SK-N-SH (cell line): ENCODE measurements around the gene NCKAP5. TPM values are rescaled to one million over a fixed set of nuclear protein-coding genes. Genes with fewer than 3 reads are reported as not detected.

Source experiments
- CTCF ChIA-PET: fragments of 300-600, 350-600 bp; formaldehyde crosslinking; extraction: SDS; loops from one replicate; lab custom pipeline; 2021; lab: Yijun Ruan, JAX
- POLR2A ChIA-PET: fragments of 350-600 bp; sonication (Branson Sonifier 250); formaldehyde crosslinking; extraction: SDS; loops from one replicate; lab custom pipeline; 2020; ENCODE audit warnings: antibody characterized with exemption, inconsistent platforms; lab: Yijun Ruan, JAX
- DNase-seq: peaks from one replicate; pipeline ENCODE4 v3.0.0; 2012
- H2AFZ ChIP-seq: fragments of 200-600 bp; sonication (generic); 2 replicates; pipeline ENCODE4 v1.8.1; 2016; ENCODE audit warnings: antibody characterized with exemption, mild to moderate bottlenecking, low read depth
- H3F3A ChIP-seq: fragments of 200-600 bp; sonication (generic); replicated peaks from 2 replicates; pipeline ENCODE3; 2016; ENCODE audit warnings: antibody characterized with exemption, mild to moderate bottlenecking; ENCODE audit not compliant: insufficient read depth
- H3K27ac ChIP-seq, 2 experiments: fragments of 200-500 bp in 1 of 2; fragments of 200-600 bp in 1 of 2; sonication (Bioruptor generic) in 1 of 2; sonication (generic), shearing (Covaris generic) in 1 of 2; 2 replicates each; pipeline versions ENCODE4 v1.5.1 to v1.6.1; 2014 to 2016; ENCODE audit warnings: low read depth in 2 of 2, inconsistent platforms in 1 of 2, low read length in 1 of 2, mild to moderate bottlenecking in 1 of 2, mixed read lengths in 1 of 2
- H3K27me3 ChIP-seq: fragments of 200-600 bp; sonication (generic), shearing (Covaris generic); 2 replicates; pipeline ENCODE4 v1.6.1; 2016; ENCODE audit warnings: mixed run types; ENCODE audit not compliant: insufficient read depth
- H3K36me3 ChIP-seq, 2 experiments: fragments of 200-500 bp in 1 of 2; fragments of 200-600 bp in 1 of 2; sonication (Bioruptor generic) in 1 of 2; sonication (generic) in 1 of 2; replicated peaks in 1 of 2; 2 replicates each; pipeline versions ENCODE3 to v1.5.1; 2014 to 2016; ENCODE audit warnings: low read length in 1 of 2, mild to moderate bottlenecking in 1 of 2; ENCODE audit not compliant: insufficient read depth in 2 of 2, control insufficient read depth in 1 of 2
- H3K4me1 ChIP-seq, 2 experiments: fragments of 200-500 bp in 1 of 2; fragments of 200-600 bp in 1 of 2; sonication (Bioruptor generic) in 1 of 2; sonication (generic), shearing (Covaris generic) in 1 of 2; 2 replicates each; pipeline versions ENCODE4 v1.5.1 to v1.6.1; 2014 to 2016; ENCODE audit warnings: low read depth in 1 of 2, low read length in 1 of 2, mixed run types in 1 of 2; ENCODE audit not compliant: insufficient read depth in 2 of 2, control insufficient read depth in 1 of 2
- H3K4me2 ChIP-seq: fragments of 200-600 bp; sonication (generic), shearing (Covaris generic); 2 replicates; pipeline ENCODE4 v1.6.1; 2017; ENCODE audit warnings: mixed run types
- H3K4me3 ChIP-seq, 2 experiments: fragments of 200-500 bp in 1 of 2; fragments of 200-600 bp in 1 of 2; sonication (Bioruptor generic) in 1 of 2; sonication (generic), shearing (Covaris generic) in 1 of 2; 2 replicates each; pipeline versions ENCODE4 v1.5.1 to v1.8.1; 2014 to 2016; ENCODE audit warnings: low read depth in 2 of 2, inconsistent platforms in 1 of 2, low read length in 1 of 2, mild to moderate bottlenecking in 1 of 2, mixed read lengths in 1 of 2, moderate library complexity in 1 of 2
- H3K79me2 ChIP-seq: fragments of 200-600 bp; sonication (generic); 2 replicates; pipeline ENCODE4 v1.8.1; 2017; ENCODE audit warnings: mild to moderate bottlenecking; ENCODE audit not compliant: insufficient read depth
- H3K9ac ChIP-seq: fragments of 200-600 bp; sonication (generic); 2 replicates; pipeline ENCODE4 v1.6.1; 2017; ENCODE audit warnings: mixed run types
- H3K9me2 ChIP-seq: fragments of 200-600 bp; sonication (generic); 2 replicates; pipeline ENCODE4 v1.6.1; 2017; ENCODE audit warnings: mixed run types
- H3K9me3 ChIP-seq: fragments of 200-600 bp; sonication (generic); 2 replicates; pipeline ENCODE4 v1.6.1; 2017; ENCODE audit warnings: mixed run types, mild to moderate bottlenecking, moderate library complexity
- H4K20me1 ChIP-seq: fragments of 200-600 bp; sonication (generic); 2 replicates; pipeline ENCODE4 v1.6.1; 2017; ENCODE audit warnings: mild to moderate bottlenecking, mixed run types; ENCODE audit not compliant: insufficient read depth
- CHD2 ChIP-seq: fragments of 150-350 bp; IDR thresholded peaks from 2 replicates; pipeline ENCODE4 v1.6.1; 2018; ENCODE audit warnings: low read length; ENCODE audit not compliant: partially characterized antibody
- EP300 ChIP-seq, 2 experiments: IDR thresholded peaks; 2 replicates each; pipeline versions ENCODE4 v1.4.0 to v1.6.1; 2012; ENCODE audit warnings: borderline replicate concordance in 1 of 2, low read depth in 1 of 2, low read length in 1 of 2
- FOSL2 ChIP-seq: IDR thresholded peaks from 2 replicates; pipeline ENCODE4 v1.4.0; 2012; ENCODE audit warnings: low read depth, mild to moderate bottlenecking, moderate library complexity, borderline replicate concordance
- IRF3 ChIP-seq: fragments of 150-350 bp; IDR thresholded peaks from 2 replicates; pipeline ENCODE4 v1.6.1; 2016; ENCODE audit warnings: mild to moderate bottlenecking, low read depth, low read length
- JUND ChIP-seq: IDR thresholded peaks from 2 replicates; pipeline ENCODE4 v1.4.0; 2012
- MAX ChIP-seq: IDR thresholded peaks from 2 replicates; pipeline ENCODE4 v1.4.0; 2012; ENCODE audit warnings: low read depth
- NRF1 ChIP-seq: IDR thresholded peaks from 2 replicates; pipeline ENCODE4 v1.6.1; 2012; ENCODE audit warnings: low read depth, mild to moderate bottlenecking, low read length
- RAD21 ChIP-seq: IDR thresholded peaks from 2 replicates; pipeline ENCODE4 v1.6.1; 2012; ENCODE audit warnings: mild to moderate bottlenecking, low read length
- RCOR1 ChIP-seq: fragments of 150-350 bp; IDR thresholded peaks from 2 replicates; pipeline ENCODE4 v1.6.1; 2017; ENCODE audit warnings: antibody characterized with exemption, low read length
- REST ChIP-seq: IDR thresholded peaks from 2 replicates; pipeline ENCODE4 v1.6.1; 2012; ENCODE audit warnings: mild to moderate bottlenecking, low read depth, low read length, moderate library complexity
- RFX5 ChIP-seq: IDR thresholded peaks from 2 replicates; pipeline ENCODE4 v1.6.1; 2012; ENCODE audit warnings: mild to moderate bottlenecking, improper control_type of control experiment, low read length
- RXRA ChIP-seq: IDR thresholded peaks from 2 replicates; pipeline ENCODE4 v1.4.0; 2012; ENCODE audit warnings: low read depth, mild to moderate bottlenecking, borderline replicate concordance
- SMC3 ChIP-seq: IDR thresholded peaks from 2 replicates; pipeline ENCODE4 v1.6.1; 2012; ENCODE audit warnings: low read depth, low read length, improper control_type of control experiment
- TEAD4 ChIP-seq: IDR thresholded peaks from 2 replicates; pipeline ENCODE4 v1.4.0; 2012; ENCODE audit warnings: mild to moderate bottlenecking, borderline replicate concordance; ENCODE audit not compliant: insufficient read depth
- USF1 ChIP-seq: IDR thresholded peaks from 2 replicates; pipeline ENCODE4 v1.4.0; 2012; ENCODE audit warnings: low read depth, borderline replicate concordance
- USF2 ChIP-seq: fragments of 150-350 bp; IDR thresholded peaks from 2 replicates; pipeline ENCODE4 v1.6.1; 2017; ENCODE audit warnings: antibody characterized with exemption, low read length, low read depth, borderline replicate concordance
- YY1 ChIP-seq: IDR thresholded peaks from 2 replicates; pipeline ENCODE4 v1.4.0; 2012; ENCODE audit warnings: low read depth, mild to moderate bottlenecking
- ZBTB33 ChIP-seq: IDR thresholded peaks from 2 replicates; pipeline ENCODE4 v1.4.0; 2012; ENCODE audit warnings: low read depth, borderline replicate concordance
- WGBS: methylation state at CpG from one replicate; pipeline ENCODE4 v1.1.6; 2017; ENCODE audit warnings: low lambda C conversion rate; 5-methylcytosine and 5-hydroxymethylcytosine counted together
- polyA plus RNA-seq, 3 experiments: library from polyadenylated mRNA; depleted of rRNA; stranded (reverse); fragments of >200 nt; gene quantifications; 2 replicates each; pipeline ENCODE4 v1.2.3, GENCODE V29; 2012

NCKAP5 gene
- polyA plus RNA-seq, 1 of the 3 experiments (the other 2 are of a cell fraction), result 0.02 TPM

- DNase-seq, result no peak
- Histone ChIP-seq H3K9ac (no peak overlapping the region), H3K4me1 (peaks cover 2 to 3% of the 10 kb centered on the region in 2 experiments; a peak in 2 of 4 replicates), H4K20me1 (no peaks in the 10 kb centered on the region), H3F3A (no peaks in the 10 kb centered on the region), H3K4me3 (no peak overlapping the region), H3K4me2 (no peak overlapping the region), H3K9me3 (no peaks in the 10 kb centered on the region), H3K36me3 (no peaks in the 10 kb centered on the region), H3K27ac (no peak overlapping the region), H3K9me2 (no peaks in the 10 kb centered on the region), H2AFZ (no peak overlapping the region), H3K27me3 (no peaks in the 10 kb centered on the region), H3K79me2 (no peaks in the 10 kb centered on the region)
- ChIA-PET POLR2A (no interaction called here), CTCF (no interaction called here)
- WGBS, result 57% methylated on average over 6 of the region's 6 CpGs
- TF ChIP-seq MAX, result no peak
These were observed 58.5 kb downstream of the NCKAP5 start for GRCh38 chr2:133509777-133510176.

- Histone ChIP-seq H3K4me3 (no peak overlapping the region), H3K36me3 (no peaks in the 10 kb centered on the region), H3K4me2 (no peak overlapping the region), H3F3A (no peaks in the 10 kb centered on the region), H3K9ac (no peak overlapping the region), H3K9me2 (no peaks in the 10 kb centered on the region), H2AFZ (no peak overlapping the region), H3K27ac (no peak overlapping the region), H4K20me1 (no peaks in the 10 kb centered on the region), H3K27me3 (no peaks in the 10 kb centered on the region), H3K9me3 (no peaks in the 10 kb centered on the region), H3K79me2 (no peaks in the 10 kb centered on the region), H3K4me1 (peaks cover 10 to 14% of the 10 kb centered on the region in 2 experiments; a peak in 2 of 4 replicates)
- DNase-seq, result no peak
- POLR2A ChIA-PET, result no interaction called here
- whole genome bisulfite sequencing, result 37% methylated on average over 7 of the region's 7 CpGs
- CTCF ChIA-PET, result interaction anchor here (1.0 kb wide), 1 partner anchor 11 kb away, joined by 3 read pairs; no protein-coding TSS in a partner anchor
- TF ChIP-seq RAD21 (no peak), EP300 (IDR thresholded peaks at IDR 0.05; ENCODE audit: borderline replicate concordance in 1 of 2, low read depth in 1 of 2, low read length in 1 of 2) (no peak), USF1 (no peak), USF2 (no peak), RXRA (no peak), REST (no peak), CHD2 (no peak), MAX (no peak), NRF1 (no peak), SMC3 (no peak), TEAD4 (no peak), FOSL2 (no peak), JUND (no peak), ZBTB33 (no peak), IRF3 (no peak), RCOR1 (no peak), YY1 (no peak), RFX5 (no peak)
These were observed 59.6 kb downstream of the NCKAP5 start for GRCh38 chr2:133508546-133509165.
